Left ventricle myocardium inferior (tissue), 1 donor: Measurements from ENCODE around the gene FHDC1. TPM values are rescaled to one million over a fixed set of nuclear protein-coding genes. Genes with fewer than 3 reads are reported as not detected.

Source experiments
- DNase-seq: peaks from one replicate; pipeline ENCODE4 v3.0.0-alpha.2; 2020
- H3K27ac ChIP-seq: fragments of 200-600 bp; replicated peaks from 2 replicates; pipeline ENCODE4 v1.8.0; 2021
- H3K27me3 ChIP-seq: fragments of 200-600 bp; 2 replicates; pipeline ENCODE4 v1.8.0; 2021; ENCODE audit warnings: low read depth
- H3K36me3 ChIP-seq: fragments of 200-600 bp; 2 replicates; pipeline ENCODE4 v1.8.0; 2021
- H3K4me1 ChIP-seq: fragments of 200-600 bp; 2 replicates; pipeline ENCODE4 v1.8.0; 2021
- H3K4me3 ChIP-seq: fragments of 200-600 bp; 2 replicates; pipeline ENCODE4 v1.8.0; 2021; ENCODE audit warnings: mild to moderate bottlenecking, moderate library complexity
- H3K9me3 ChIP-seq: fragments of 200-600 bp; replicated peaks from 2 replicates; pipeline ENCODE4 v1.8.0; 2021
- CTCF ChIP-seq: fragments of 200-600 bp; IDR thresholded peaks from 2 replicates; pipeline ENCODE4 v1.8.0; 2021; ENCODE audit warnings: antibody characterized with exemption, mild to moderate bottlenecking, borderline replicate concordance
- intact Hi-C: fragments of 100-400 bp; cut with micrococcal nuclease; formaldehyde crosslinking; loops from one replicate; pipeline ENCODE4 v1.11.0; 2022
- total RNA-seq: library from RNA; stranded (reverse); fragmentation: NEBNext Ultra II Directional; extraction: Animal tissue kit (Norgen Biotek cat#: 25700); gene quantifications from one replicate; pipeline ENCODE4 v1.2.1, GENCODE V29; 2021
- donor health status: DM: no; HTN: yes; CAD: no; lungs with severe emphysema.

The FHDC1 gene
- total RNA-seq, 1 donor from 2014 or later = 0.38 TPM

GRCh38 chr4:152946446-152946845, 10.3 kb downstream of the FHDC1 start:
- intact Hi-C loops = no loop called here
- no peaks in the 10 kb centered on the region for H3K4me1 ChIP-seq
- no peaks in the 10 kb centered on the region for H3K9me3 ChIP-seq
- DNase-seq = no peak
- H3K36me3 ChIP-seq = no peaks in the 10 kb centered on the region
- H3K4me3 ChIP-seq = no peak overlapping the region
- TF ChIP-seq CTCF = no peak
- H3K27ac ChIP-seq = no peak overlapping the region
- peaks cover 69% of the 10 kb centered on the region for H3K27me3 ChIP-seq

GRCh38 chr4:152947311-152947710, 11.2 kb downstream of the FHDC1 start:
- Histone ChIP-seq H3K9me3 (no peaks in the 10 kb centered on the region), H3K27ac (no peak overlapping the region), H3K4me3 (no peak overlapping the region), H3K4me1 (no peaks in the 10 kb centered on the region), H3K27me3 (peaks cover 71% of the 10 kb centered on the region), H3K36me3 (no peaks in the 10 kb centered on the region)
- intact Hi-C loops = no loop called here
- no peak for TF ChIP-seq CTCF
- DNase-seq = no peak

- no peak for DNase-seq
- Histone ChIP-seq H3K4me3 (no peak overlapping the region), H3K27me3 (peaks cover 79% of the 10 kb centered on the region), H3K36me3 (no peaks in the 10 kb centered on the region), H3K27ac (no peak overlapping the region), H3K9me3 (no peaks in the 10 kb centered on the region), H3K4me1 (no peaks in the 10 kb centered on the region)
- TF ChIP-seq CTCF = no peak
- intact Hi-C loops = no loop called here
Observed at GRCh38 chr4:152949930-152950329, 13.8 kb downstream of the FHDC1 start.

- Histone ChIP-seq H3K4me3 (no peak overlapping the region), H3K9me3 (no peaks in the 10 kb centered on the region), H3K36me3 (no peaks in the 10 kb centered on the region), H3K27ac (no peak overlapping the region), H3K4me1 (no peaks in the 10 kb centered on the region), H3K27me3 (peaks cover 79% of the 10 kb centered on the region)
- no peak for TF ChIP-seq CTCF
- no peak for DNase-seq
- intact Hi-C loops = no loop called here
Observed at GRCh38 chr4:152950402-152951274, 14.5 kb downstream of the FHDC1 start.

- H3K36me3 ChIP-seq = no peaks in the 10 kb centered on the region
- no peak for TF ChIP-seq CTCF
- intact Hi-C loops = no loop called here
- DNase-seq = no peak
- no peak overlapping the region for H3K4me3 ChIP-seq
- no peak overlapping the region for H3K27ac ChIP-seq
- H3K27me3 ChIP-seq = peaks cover 79% of the 10 kb centered on the region
- no peaks in the 10 kb centered on the region for H3K9me3 ChIP-seq
- H3K4me1 ChIP-seq = peaks cover 3% of the 10 kb centered on the region
Observed at GRCh38 chr4:152951348-152951747, 15.2 kb downstream of the FHDC1 start.
